Stimulated activated CD4-positive, alpha-beta T cell treated with anti-CD3 and anti-CD28 coated beads, Interleukin-4, amount 100 ng/mL, for 4 hours (primary cell): ENCODE results near the gene MEF2A.
"Not testable (repeated sequence)": the region's sequence is repeated elsewhere in the genome, so short reads cannot be mapped to it uniquely, and the experiment has no call there.

Source experiments
- DNase-seq, 2 experiments: peaks; one replicate each; pipeline ENCODE4 v3.0.0-alpha.2; 2020

Gene MEF2A

DNA sequence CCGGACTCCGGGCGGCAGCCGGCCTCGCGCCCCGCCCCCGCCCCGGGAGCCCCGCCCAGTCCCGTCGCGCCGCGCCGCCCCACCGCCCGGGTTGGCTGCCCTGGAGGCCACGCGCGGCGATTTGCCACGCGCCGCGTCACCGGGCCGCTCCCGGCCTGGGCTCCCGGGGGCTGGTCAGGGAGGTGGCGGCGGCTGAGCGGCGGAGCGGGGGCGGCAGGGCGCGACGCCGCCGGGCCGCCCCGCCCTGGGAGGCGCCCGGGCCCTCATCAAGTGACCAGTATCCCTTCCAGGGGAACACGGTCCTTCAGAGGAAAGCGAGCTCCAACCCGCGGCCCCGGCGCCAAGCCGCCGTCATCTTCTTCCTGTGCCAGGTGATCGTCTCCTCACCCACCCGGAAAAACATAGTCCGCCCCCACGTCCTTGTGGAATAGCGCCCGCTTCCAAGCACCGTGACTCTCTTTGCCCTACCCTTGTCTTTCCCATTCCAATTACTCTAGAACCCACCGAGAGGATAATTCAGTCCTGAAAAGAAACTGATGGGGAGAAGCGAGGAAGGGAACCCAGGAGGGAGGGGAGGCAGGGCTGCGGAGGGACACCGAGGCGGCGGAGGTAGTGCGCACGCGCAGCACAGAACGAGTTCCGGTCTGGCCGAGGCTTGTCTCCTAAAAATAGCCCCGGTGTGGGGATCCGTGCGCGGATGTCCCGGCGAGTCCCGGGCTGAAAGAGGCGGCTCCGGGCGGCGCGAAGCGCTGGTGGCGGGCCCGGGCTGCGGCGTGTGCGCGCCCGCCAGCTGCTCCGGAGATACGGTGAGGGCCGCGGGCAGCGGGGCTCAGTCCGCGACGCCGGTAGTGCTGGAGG is at the start of gene MEF2A:
MEF2A (plus strand) TSS at position 686 of the 858 bp plus-strand sequence. CDS start 67,136 bp downstream, outside the sequence.
- DNase-seq, result peak; percentile 88 to 90

DNA sequence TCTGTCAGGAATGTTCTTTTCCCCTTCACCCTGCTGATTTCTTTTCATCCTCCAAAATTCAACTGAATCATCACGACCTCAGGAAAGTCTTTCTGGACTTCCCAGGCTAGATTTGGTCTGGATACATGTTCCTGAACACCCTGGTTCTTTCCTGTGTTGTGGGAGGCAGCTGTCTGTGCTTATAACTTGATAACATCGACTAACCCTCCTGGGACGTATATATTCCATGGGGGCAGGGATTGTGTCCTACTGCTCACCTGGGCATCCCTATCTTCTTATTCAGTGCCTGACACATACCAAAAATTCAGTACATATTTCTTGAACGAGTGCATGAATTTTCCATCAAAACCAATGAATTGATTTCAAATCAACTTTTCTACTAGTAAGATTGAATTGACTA is 47.6 kb upstream of the MEF2A start:
- no peak for DNase-seq

DNA sequence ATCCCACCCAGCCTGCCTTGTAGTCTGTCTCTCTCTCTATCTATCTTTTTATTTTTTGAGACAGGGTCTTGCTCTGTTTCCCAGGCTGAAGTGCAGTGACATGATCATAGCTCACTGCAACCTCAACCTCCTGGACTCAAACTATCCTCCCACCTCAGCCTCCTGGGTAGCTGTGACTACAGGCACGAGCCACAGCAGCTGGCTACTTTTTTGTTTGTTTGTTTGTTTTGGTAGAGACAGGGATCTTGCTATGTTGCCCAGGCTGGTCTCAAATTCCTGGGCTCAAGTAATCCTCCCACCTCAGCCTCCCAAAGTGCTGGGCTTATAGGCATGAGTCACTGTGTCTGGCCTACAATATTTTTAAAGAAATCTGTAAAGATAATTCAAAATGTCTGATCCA is 46.4 kb upstream of the MEF2A start:
- not testable (repeated sequence) for DNase-seq

DNA sequence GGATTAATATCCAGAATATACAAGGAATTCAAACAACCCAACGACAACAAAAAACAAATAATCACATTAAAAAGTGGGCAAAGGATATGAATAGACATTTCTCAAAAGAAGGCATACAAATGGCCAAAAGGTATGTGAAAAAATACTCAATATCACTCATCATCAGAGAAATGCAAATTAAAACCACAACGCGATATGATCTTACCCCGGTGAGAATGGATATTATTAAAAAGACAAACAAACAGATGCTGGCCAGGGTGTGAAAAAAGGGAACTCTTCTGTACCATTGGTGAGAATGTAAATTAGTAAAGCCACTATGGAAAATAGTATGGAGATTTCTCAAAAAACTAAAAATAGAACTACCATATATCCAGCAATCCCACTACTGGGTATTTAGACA is 43.5 kb upstream of the MEF2A start:
- DNase-seq, result no peak

DNA sequence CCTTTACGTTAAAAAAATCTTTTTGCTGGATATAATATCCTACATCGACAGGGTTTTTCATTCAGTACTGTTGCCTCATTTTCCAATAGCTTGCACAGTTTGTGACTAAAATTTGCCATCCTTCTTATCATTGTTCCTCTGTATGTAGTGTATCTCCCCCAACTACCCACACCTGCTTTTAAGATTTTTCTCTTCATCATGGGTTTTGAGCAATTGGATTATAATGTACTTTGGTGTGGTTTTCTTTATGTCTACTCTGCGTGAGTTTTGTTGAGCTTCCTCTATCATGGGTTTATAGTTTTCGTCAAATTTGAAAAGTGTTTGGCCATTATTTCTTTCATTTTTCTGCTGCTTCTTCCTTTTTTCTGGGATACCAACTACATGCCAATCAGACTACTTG is 39.6 kb upstream of the MEF2A start:
- no peak for DNase-seq

DNA sequence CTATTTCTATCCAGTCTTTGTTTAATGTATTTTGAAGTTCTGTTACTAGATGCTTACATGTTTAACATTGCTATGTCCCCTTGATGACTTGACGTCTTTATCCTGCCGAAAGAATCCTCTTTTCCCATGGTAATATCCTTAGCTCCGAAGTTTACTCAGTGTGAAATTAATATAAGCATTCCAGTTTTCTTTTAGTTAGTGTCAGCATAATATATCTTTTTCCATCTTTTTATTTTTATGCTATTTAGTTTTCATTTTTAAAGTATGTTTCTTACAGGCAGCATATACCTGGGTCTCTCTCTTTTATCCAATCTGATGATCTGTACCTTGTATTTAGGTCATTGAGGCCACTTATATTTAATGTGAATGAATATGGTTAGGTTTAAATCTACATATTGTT is 39.1 kb upstream of the MEF2A start:
- no peak for DNase-seq

DNA sequence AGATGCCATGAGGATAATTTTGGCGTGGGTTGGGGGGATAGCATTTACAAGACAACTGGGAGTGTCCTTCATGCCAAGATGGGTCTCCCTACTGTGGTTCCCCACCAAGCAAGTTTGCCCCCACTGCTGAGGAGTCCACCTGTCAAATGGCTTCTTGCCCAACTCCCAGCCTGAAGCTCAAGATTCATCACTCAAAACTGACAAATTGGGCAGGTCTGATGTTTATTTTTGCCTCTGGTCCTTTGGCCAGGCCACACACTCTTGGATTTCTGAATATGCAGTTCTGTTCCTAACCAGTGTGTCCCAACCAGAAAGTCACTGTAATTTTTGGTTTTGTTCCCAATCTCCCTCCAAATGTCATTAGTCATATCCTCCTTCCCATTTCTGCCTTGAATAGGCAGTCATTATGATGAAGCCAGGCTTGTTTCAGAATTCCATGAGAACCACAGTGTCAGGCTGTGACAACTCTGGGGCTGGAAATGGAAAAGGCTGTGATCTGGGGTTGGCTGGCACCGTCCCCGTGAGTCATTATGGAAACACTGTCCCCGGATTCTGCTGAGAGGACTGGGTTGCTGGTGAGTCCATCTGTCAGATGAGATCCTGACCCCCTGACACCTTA is 29.3 kb upstream of the MEF2A start:
- DNase-seq, result no peak

DNA sequence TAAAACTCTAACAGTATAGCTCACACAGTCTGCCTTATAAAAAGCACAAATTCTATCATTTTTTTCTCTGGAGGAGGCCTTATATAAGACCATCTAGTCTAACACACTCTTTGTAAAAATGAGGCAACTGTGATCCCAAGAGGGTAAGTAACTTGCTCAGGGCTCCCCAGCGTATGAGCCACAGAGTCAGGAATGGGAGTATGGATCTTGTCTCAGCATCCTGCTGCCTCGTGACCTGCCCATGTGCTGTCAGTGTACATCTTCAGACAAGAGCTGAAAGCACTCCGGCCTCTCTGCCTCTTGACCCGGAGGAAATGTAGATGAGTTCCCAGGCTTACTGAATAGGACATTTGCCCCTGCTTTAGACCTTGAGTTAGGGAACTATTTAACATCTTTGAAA is 28.4 kb upstream of the MEF2A start:
- DNase-seq, result no peak

DNA sequence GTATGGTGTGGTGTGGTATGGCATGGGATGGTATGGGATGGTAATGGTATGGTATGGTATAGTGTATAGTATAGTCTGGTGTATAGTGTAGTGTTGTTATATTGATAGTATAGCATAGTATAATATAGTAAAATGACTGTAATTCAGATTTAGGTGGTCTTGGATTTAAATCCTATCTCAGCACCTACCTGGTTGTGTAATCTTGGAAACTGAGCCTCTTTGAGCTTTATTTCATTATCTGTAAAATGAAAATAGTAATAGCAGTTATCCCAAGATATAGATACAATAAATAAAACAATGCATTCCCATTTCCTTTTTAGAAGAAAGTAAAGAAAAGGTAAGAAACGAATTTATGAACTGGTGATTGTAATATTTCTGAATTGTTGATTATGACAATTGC is 27.5 kb upstream of the MEF2A start:
- no peak for DNase-seq

DNA sequence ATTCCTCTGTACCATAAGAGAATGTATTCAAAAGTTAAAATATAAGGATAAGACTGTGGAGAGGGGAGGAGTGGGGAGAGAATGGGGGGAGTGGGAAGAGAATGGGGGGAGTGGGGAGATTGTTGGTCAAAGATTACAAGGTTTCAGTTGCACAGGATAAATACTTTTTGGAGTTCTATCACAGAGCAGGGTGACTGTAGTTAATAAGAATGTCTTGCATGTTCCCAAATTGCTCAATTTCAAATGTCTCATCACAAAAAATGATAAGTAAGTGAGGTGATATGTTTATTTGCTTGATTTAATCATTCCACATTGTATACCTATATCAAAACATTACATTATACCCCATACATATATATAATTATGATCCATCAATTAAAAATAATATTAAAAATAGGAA is 23.0 kb upstream of the MEF2A start:
- DNase-seq, result no peak

DNA sequence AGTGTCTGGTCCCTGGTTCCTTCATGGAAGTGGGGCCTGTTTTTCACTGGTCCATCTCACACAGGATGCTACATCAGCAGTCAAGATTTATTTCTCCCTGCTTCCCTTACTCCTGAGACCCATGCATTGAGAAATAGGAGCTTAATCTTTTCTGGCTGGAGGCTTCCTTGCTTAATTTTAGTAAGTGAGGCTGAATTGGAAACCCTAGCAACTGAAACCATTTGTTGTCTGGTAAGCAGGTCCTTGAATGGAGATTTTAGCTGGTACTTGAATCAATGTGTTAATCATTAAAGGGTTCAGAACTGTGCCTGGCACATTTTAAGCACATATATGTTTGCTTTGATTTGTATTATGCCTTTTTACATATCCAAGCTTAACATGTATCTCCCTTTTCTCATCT is 20.2 kb upstream of the MEF2A start:
- DNase-seq, result no peak

DNA sequence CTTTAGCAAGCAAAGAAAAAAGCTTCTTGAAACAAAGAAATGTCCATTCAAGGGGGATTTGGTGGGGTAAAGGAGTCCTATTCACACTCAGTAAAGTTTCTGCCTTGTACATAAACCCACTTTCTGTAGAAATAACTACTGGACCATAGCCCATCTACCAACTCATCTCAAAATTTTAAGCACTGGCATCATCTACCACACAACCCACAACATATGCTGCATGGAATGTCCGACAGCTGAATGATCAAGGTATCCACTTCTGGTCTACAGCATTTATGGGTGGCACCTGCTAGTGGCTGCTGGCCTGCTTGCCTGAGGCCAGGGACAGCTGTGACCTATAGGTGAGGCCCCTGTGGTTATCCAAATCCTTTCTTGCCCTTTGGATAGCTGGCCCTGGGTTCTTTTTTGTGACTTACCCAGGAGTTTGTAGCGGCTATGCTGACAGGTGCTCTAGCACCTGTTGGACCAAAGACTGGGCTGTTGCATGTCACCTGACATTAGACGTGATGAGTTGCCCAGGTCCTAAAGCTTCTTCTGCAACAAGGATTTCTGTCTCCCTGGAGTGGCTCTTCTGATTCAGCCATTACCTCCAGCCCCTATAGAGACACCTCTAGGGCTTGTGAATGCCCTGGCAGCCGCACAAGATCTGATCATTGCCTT is 19.2 kb upstream of the MEF2A start:
- no peak for DNase-seq

DNA sequence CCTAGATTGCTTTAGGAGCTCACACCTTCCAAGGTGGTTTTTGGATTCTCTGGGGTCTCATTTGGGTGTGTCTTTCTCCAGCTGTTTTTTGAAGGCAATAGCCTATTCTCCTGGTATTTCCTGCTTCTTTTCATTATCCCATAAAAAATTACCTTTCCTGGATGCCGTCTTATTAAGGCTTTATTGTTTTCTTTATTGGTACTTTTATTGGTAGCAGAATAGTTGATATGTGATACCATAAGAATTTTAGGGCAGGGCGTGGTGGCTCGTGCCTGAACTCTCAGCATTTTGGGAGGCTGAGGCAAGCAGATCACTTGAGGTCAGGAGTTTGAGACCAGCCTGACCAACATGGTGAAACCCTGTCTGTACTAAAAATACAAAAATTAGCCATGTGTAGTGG is 18.3 kb upstream of the MEF2A start:
- DNase-seq, result no peak

DNA sequence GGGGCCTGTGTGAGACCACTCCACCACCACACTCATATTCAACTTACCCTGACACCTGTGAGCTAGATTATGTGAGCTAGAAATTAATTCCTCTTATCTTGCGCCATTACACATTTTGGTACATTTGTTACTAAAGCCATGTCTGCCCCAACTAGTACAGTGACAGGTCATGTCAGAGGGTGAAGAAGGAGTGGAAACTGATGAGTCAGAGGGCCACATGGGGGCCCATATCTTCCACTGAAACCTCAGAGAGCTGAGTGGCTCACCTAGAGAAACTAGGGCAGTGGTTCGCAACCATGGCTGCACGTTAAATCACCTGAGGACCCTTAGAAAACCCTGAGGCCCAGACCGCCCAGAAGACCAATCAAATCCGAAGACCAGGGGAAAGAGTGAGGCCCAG is 15.7 kb upstream of the MEF2A start:
- peak in 1 of 2 experiments; percentile 15 for DNase-seq

DNA sequence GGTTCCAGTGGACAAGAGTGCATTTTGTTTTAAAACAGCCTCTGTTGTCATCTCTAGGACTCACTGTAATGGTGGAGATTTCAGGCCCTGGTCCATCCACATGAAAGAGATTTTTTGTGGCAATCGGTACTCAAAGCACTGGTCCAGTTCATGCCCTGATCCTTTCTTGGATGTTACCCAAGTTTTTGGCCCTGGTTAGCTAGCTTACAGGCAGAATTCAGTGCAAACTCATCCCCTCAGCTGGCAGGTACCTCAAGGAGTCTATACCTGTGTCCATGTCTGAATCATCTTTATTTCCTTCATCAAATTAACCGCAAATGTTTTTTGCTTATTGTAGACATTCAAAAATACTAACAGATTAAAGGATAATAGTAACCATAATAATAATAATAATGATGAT is 13.7 kb upstream of the MEF2A start:
- no peak for DNase-seq

DNA sequence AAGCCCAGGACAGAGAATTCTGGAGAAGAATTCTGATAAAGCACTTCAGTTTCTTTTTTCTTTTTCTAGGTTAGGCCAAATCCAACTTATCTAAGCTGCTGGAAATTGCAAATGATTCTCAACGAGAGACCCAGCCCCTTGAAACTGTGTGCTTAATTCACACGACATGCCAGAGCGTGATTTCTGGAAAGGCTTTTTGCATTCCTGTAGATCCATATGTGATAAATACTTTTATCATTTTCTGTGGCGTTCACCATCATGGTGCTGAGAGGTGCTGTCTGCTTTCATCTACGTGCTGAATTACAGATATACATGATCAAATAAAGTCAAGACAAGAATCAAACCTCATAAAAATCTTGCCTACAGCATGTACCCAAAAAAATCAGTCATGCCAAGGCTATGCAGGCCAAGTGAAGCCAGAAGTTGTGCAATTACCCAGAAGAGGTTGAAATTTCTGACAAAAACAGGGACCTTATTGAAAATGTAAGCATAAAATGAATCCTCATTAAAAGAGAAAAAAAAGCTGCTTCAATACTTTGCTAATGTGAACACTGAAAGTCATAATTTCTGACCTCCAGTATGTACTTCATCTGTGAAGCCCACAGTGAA is 10.8 kb upstream of the MEF2A start:
- DNase-seq, result no peak

DNA sequence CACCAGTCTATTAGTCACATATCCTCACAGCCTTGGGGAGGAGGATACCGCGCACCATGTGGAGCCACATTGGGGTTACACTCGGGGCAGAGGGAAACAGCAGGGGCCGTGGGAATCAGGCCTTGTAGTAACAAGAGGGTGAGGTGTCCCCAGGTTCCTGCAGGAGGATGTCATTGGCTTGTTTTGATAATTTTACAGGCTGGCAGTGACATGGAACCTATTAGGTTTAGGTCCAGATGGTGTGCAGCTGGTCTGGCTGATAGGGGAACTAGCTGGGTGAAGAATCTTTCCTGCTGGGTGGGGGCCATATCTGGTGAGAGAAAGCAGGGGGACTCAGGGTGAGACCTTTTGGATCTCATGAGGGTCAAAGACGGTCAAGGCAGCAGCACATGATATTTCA is 9.8 kb upstream of the MEF2A start:
- no peak for DNase-seq

DNA sequence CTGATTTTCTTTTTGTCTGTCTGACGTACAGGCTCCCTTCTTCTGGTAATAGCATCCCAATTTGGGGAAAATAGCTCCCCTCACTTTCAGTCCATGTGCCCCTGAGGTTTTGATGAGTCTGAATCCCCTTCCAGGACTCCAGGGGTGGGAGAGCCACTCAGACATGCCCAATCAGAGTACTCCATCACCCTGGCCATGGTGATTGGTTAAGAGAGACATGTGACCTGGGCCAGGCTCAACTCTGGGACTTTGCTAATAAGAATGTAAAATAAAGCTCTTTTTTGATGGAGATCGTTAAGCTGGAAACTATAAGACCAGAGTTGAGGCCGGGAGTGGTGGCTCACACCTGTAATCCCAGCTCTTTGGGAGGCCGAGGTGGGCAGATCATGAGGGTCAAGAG is 9.2 kb upstream of the MEF2A start:
- no peak for DNase-seq

DNA sequence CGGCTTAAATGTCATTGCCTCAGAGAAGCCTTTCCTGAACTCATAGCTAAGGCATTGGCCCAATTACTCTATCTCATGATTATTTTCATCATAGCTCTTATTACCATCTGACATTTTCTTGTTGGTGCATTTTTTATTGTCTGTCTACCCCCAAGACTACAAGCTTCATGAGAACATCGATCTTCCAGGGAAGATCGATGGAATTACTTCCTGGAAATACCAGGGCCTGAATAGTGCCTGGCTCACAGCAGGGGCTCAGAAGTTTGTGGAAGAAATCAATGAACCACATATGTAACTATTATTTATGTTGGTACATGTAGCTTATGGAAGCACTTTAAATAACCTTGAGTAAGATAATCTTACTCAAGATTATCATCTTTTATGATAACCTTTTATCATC is 7.7 kb upstream of the MEF2A start:
- no peak for DNase-seq

DNA sequence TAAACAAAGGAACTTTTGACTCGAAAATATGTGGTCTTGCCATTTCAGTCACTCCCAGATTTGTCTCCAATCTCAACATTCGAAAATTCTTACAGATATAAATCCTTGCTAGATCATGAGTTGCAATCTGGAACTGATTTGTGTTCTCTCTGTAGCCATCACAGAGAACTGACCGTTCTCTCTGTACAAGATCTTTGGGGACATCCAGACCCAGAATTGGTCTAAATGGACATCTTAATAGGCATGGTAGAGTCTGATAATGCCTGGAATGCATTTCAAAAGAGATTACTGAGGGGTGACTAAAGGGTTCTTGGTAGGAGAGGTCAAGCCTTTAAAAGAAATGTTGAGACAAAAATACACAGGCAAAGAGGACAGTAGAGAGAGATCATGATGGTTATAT is 7.2 kb upstream of the MEF2A start:
- DNase-seq, result no peak

DNA sequence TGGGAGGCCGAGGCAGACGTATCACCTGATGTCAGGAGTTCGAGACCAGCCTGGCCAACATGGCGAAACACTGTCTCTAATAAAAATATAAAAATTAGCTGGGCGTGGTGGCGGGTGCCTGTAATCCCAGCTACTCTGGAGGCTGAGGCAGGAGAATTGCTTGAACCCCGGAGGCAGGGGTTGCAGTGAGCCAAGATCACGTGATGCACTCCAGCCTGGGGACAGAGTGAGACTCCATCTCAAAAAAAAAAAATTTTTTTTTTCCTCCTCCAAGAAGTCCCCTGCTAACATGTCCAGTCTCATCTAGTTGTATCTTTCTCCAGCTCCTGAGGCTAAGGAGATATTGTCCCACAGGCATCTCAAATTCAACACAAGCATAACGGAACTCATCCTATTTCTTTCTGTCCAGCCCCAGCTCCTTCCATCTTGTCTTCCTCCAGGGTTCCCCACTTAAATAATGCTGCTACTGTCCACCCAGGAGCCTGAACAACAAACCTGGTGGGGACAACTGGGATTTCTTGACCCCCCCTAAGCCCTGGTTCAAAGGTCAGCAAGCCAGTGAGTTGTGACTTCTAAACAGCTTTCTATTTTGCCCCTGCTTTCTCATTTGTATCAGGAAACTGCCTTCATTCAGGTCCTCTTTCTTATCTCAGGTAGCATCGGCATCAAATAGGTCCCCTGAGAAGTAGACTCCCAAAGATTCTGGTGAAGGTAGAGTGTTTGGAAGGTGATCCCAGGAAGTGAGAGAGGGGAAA is 4.1 kb upstream of the MEF2A start:
- DNase-seq, result no peak

DNA sequence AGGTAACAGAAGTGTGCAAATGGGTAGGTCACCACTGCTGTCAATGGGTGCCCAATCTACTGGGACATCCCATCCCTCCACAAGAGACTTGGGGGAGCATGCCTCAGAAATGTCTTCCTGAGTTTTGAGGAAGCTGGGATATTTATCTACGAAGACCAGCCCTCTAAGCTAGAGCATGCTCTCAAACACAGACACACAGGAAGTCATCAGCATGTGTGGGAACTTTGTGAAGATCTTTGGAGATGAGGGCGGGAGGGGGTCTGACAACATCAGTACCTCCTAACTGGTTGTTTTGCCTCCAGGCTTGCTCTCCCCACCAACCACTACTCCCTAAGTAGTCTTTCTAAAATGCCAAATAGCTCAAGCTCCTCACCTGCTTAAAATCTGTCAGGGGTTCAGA is 3.5 kb upstream of the MEF2A start:
- no peak for DNase-seq
